DMS153 treated with DMSO at 0.1 percent for 48 hours (cell line): ENCODE measurements around the gene BMI1.

Source experiments
- DNase-seq: peaks from one replicate; lab custom pipeline; 2025; ENCODE audit not compliant: unreplicated experiment; lab: John Stamatoyannopoulos, UW

Gene BMI1

DNA sequence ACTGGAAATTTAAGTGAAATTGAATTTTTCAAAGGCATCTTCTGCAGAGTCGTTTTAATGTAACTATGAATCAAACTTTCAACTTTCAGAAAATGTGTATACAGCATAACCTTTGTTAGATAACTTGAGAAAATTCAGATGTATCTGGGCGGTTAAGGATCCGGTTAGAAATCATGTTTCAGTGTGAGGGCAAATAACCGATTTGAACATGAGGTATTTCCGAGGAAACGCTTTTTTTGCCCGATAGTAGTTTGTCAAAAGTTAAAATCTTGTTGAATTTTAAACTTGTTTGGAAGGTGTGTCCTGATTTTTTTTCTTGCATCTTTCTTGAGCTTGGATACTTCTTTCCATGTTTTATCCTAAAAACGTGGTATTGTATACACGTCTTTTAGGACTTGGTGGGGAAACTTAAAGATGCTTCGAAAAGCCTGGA, 1.3 kb upstream of the BMI1 start:
- no peak for DNase-seq

DNA sequence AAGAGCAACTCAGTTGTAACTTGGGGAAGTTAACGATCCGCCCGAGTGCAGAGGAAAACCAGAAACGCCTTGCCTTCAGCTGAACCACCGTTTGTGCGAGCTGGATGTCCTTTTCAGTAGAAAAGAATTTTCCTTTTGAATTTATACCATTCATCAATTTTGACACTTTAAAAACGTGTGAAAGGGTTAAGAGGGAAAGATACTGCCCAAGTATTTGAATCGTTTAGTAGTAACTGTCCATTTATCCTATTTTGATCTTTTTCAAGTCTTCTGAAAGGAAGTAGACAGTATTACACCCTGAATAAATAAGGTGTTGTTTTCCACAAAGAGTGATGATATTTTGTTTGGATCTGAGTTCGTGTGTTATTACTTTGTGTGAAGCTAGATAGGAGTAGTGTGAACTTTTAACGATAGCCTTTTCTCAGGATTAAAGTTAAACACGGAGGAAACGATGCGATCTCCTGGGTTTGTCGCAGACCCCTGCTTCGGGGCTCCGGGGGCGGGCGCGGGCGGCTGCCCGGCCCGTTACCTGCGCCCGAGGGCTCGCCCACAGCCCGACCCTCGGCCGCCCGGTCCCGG, 830 bp upstream of the BMI1 start:
- no peak for DNase-seq

DNA sequence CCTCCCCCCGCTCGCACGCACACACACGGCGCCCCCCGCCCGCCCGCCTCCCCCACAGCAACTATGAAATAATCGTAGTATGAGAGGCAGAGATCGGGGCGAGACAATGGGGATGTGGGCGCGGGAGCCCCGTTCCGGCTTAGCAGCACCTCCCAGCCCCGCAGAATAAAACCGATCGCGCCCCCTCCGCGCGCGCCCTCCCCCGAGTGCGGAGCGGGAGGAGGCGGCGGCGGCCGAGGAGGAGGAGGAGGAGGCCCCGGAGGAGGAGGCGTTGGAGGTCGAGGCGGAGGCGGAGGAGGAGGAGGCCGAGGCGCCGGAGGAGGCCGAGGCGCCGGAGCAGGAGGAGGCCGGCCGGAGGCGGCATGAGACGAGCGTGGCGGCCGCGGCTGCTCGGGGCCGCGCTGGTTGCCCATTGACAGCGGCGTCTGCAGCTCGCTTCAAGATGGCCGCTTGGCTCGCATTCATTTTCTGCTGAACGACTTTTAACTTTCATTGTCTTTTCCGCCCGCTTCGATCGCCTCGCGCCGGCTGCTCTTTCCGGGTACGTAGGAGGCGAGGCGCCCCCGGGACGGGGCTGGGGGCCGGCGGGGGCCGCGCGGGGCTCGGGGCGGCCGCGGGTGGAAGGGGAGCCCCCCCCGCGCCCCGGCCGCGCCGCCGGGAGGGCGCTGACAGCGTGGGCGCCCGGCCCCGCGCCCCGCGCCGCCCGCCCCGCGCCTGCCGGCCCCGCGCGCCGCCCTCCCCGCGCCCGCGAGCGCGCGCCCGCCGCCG, 441 bp downstream of the BMI1 start:
- no peak for DNase-seq

DNA sequence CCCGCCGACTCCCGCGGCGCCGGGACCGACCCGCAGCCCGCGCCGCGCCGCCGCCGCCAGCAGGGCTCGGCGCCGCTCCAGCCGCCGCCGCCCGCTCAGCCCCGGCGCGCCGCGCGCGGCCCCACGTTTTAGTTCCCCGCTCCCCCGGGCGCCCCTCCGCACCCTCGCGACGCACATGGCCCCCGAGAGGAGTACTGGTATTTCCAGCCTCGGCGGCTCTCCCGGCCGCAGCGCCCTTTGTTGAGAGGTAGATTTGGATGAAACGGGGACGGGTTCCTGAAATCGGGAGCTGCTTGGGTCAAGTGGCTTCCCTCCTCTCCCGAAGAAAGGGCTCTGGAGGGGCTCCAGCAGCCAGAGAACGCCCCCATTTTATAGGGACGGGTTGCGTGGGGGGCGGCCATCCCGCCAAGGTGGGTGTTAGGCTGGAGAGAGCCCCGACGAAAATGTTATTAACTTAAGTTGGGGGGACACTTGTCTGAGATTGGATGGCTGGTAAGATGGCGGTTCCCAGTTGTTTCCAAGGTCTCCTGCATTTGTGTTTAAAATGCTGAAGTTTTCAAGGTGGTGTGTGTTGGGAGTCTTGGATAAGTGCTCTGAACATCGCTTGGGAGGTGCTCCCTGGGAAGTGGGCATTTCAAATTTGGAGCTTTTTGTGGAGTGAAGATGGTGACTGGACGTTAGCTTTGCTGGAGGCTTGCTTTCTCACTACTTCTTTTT, 1.2 kb downstream of the BMI1 start:
- DNase-seq: no peak

DNA sequence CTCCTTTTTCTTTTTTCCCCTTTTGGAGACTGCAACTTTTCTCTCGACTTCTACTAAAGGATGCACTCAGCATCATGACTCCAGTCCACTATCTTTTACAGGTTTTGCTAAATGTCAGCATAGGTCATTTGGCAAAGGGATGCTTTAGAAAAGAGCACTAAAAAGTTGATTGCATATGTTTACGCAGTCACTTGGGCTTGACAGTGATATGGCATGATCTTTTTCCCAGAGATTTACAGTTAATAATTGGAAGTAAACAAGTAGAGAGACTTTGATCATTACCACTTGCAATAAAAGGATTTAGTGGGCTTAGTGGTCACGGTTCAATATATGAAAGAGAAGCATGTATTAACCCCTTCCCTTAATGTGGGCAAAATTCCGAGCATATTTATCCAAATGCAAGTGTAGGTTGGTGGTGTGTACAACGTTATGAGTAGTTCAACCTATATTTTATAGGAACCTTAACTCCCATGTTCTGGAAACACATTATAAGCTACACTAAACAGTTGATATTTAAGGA, 1.8 kb downstream of the BMI1 start:
- DNase-seq: no peak

DNA sequence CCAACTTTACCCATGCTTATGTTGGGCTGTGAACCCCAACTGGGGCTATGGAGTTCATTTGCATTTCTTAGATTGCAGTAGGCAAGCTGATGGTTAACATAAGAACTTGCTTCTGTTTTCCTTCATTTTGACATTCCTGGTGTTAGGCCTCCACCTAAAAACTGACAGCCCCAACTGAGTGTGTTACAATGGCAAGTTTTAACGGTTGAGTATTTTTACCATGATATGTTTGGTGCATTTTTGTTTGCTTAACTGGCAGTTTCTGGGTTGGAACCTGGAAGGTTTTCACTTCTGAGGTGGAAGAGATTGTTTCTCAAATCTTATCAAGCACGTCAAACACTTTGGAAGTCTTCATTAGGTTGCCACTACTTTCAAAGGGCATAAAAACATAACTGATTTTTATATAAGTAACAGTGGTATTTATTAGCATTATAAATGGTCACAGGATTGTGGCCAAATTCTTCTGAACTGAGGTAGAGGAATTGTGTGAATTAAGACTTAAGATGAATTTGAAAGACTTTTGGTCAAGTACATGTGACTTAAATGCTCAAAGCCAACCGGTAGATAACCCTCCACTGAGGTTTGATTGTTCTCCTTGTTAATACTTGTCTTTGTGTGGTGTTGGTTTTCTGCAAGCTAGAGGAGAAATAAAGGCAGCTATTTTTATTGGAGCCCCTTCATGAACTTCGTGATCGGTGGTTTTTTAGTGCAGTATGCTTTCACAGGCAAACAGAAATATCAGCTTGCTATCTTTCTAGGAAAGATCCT, 2.8 kb downstream of the BMI1 start:
- DNase-seq: no peak

DNA sequence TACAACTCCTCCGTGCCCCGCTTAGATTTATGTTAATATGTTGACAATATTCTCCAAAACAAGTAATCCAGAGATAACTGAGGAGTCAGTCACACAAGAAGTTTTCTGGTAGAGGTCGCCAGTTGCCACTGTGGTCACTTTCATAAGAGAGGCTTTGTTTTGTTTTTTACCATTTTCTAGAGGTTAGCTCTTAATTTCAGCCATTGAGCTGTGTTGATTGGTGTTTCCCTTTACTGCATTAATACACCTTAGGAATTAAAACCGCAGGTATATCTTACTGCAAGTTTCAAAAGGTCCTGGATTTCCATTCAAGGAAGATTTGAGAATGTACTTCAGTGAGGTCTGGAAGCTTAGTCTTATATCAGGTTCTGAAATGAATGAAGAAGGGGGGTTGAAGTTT, 3.5 kb downstream of the BMI1 start:
- no peak for DNase-seq

DNA sequence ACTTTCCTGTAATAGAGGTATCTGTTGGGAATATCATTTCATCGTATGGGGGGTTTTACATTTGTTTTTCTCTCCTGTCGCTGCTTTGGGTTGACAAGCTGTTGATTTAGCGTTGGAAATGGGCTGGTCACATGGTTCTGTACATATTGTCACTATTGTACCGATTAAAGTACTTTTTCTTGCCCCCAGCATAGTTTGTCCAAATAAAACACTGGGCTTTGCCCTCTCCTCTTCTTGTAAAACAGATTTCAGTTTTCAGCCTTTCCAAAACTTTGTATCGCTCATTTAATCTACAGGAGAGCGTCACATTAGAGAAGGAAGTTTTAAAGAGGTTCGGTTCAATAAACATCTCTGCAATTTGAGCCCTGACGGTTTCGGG, 4.0 kb downstream of the BMI1 start:
- no peak for DNase-seq

DNA sequence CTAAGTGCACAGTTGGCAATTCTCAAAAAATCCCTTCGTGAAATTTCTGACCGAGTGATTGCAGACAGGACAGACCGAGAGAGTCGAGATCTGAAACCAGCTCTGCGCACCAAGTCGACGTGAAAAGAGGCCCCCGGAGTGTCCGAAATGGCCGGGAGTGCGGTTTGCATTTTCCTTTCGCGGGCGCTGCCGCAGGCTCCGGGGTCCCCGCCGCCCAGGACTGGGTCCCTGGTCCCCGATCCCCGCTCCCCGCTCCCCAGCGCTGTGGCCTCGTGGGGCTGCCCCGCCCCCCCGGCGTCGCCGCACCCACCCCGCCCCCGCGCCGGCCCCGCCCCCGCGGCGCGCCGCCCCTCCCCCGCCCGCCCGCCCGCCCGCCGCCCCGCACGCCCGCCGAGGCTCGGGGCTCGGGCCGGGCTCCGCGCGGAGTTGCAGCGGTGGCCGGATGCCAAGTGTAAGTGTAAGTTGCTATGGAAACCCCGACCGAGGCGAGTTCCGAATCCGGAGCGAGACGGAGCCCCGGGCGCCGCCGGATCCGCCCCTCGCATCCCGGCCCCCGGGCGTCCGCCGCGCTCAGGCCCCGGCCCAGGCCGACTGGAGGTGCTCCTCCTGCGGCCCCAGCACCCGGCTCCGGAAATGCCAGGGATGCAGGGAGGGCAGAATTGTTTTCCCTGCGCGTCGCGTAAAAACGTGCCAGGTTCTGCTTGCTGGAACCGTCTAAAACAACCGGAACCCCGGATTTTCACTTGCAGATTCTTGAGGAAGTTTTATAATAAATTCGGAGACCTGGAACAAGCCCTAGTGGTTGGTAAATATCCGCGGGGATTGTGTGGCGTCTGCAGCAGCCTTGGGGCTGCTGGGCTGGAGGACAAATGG, 4.6 kb downstream of the BMI1 start:
- peak; percentile 50 for DNase-seq

DNA sequence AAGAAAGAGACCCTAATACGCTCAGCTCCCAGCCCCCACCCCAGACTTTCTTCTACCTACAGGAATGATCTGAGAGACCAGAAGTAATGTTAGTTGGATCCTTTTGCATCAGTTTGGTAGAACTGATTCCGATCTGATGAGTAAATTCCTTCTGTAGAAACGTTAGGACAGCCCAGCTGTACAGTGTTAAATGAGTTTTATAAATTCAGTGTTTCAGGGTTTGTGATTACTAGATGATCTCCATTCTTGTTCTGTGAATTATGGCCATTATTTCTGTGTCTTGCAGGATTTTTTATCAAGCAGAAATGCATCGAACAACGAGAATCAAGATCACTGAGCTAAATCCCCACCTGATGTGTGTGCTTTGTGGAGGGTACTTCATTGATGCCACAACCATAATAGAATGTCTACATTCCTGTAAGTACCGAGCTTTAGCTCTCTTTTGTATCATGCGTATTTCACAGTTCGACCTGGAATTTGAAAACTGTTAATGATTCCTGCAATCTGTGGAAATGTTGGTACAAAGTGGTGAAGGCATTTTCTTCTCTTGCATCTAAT, 5.3 kb downstream of the BMI1 start:
- no peak for DNase-seq

DNA sequence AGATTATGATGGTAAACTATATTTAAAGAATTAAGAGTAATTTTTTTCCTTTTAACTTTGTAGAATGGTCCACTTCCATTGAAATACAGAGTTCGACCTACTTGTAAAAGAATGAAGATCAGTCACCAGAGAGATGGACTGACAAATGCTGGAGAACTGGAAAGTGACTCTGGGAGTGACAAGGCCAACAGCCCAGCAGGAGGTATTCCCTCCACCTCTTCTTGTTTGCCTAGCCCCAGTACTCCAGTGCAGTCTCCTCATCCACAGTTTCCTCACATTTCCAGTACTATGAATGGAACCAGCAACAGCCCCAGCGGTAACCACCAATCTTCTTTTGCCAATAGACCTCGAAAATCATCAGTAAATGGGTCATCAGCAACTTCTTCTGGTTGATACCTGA, 8.3 kb downstream of the BMI1 start:
- DNase-seq: no peak

DNA sequence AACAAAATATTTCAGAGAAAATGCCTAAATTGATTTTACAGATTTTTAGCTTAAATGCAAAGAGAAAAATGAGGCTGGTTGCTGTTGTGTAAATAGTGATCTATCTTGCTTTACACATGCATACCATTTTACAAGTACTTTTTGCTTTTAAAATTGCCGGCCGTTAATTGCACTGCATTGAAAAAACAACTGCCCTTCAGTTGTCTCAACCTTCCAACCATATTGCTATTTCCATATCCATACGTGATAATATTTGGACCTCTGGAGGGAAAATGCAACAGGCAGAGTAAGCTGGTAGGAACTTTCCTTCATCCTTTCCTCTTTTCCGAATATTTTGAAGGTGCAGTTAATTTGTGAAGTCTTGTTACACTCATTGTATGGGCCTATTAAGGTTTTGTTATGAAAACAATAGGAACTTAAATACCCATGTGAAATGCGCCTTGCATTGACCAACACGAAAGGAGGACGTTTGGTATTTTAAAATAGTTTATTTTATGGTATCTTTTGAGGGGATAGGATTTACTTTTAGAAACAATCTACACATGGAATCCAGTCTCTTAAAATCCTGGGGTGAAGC, 11.3 kb downstream of the BMI1 start:
- DNase-seq: no peak

DNA sequence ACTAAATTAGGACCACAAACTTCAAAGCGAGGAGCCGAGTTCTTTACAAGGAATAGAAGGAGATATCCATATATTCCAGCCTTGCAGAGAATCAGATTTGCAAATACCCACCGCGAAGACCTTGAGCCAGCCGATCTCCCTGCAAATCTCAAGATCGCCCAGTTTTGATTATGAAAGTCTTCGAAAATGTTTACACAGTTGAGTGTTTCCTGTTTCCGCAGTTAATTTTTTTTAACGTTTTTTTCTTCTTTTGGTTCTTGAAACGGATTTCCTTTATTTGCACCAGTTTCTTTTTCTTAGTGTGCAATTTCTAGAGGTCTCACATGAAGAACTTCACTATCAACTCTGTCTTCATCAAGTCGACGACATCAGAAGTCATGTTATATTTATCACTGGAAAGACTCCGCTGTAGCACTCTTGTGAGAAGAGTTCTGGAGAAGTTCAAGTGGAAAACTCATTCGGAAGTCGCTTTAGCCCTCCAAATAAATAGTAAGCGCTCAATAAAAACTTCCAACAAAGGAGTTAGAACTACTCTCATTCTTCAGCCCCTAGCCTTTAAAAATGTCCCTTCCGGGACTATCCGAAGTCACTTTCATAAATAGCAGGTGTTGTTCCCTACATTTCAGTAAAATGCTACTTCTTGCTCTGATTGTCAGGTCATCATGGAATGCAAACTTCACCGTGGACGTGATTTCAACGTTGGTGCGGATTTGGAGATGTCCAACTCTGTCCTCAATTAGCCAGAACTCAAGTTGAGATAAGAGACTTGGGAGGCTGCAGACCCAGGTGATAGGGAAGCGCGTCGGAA, 12.5 kb downstream of the BMI1 start:
- DNase-seq: no peak

DNA sequence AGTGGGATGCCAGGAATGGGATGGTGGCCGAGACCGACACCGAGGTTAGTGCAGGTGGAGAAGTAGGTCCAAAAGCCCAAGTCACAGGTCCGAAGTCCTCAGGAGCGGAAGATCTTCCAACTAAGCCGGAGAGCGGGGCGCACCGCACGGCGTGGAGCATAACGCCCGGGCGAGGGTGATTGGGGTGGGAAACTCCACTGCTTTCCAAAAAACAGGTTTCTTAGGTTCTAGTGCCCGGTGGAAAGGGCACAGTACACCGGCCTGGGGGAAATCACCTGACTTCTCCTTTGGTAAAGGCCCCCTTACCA, 13.0 kb downstream of the BMI1 start:
- no peak for DNase-seq

DNA sequence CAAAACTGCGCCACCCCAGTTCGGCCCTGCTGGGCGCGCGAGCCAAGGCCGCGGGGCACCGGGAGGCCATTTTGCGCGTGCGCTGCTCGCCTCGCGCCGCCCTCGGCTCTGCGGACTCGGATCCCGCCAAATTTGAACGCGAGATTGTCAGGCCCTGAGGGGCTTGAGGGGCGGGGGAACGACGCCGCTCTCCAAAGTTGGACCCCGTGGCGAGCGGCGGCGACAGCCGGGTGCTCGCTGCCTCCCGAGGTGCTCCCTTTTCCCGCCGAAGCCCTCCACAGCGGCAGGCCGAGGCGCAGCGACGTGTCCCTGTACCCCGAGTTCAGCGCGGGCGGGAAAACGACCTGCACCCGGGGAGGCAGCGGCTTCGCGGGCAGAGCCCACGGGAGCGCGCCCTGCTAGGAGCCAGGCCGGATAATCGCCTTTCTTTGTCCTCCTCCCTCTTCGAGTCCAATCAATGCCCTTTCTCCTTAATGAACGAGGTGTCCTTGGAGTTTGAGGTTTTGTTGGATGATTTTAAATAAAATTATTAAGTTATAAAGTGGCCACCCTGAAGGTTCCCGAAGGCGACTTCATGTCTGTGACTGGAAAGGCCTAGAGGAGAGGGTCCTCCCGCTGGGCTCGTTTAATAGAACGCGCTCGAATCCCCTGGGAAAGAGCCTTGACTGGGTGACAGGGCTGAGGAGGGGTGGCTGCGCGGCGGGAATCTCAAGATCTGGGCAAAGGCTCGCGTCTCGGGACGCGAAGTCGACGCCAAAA, 13.7 kb downstream of the BMI1 start:
- no peak for DNase-seq

DNA sequence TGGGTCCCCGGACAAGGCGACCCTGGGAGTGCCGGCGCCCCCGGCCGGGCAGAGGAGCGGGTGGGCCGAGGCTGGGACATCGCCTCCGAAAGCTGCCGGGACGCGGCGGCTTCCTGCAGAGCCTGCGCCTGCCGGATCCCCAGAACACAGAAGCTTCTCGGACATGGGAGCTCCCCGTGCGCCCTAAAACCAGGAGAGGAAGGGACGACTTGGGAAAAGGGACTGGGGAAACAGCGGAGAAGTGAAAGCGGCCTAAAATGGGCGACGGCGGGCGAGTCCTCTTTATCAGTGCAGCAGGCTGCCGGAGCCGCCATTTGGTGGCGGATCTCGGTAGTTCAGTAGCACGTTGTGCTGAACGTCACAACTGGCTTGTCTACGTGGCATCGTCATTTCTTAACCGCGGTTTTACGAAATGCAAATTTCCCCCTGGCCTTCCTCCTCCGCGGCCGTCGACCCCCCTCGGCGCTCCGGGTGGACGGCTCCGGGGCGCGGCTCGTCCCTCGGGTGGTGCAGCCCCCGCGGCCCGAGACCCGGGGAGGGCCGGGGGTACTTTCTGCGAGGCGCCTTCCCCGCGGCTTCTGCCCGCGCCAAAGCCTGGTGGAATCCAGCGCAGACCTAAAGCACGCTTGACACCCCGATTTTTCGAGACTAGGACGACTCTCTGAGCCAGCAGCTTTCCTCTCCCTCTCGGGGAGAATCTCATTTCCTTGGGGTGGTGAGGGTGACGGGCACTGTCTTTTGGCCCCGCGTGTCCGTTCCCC, 14.5 kb downstream of the BMI1 start:
- no peak for DNase-seq

DNA sequence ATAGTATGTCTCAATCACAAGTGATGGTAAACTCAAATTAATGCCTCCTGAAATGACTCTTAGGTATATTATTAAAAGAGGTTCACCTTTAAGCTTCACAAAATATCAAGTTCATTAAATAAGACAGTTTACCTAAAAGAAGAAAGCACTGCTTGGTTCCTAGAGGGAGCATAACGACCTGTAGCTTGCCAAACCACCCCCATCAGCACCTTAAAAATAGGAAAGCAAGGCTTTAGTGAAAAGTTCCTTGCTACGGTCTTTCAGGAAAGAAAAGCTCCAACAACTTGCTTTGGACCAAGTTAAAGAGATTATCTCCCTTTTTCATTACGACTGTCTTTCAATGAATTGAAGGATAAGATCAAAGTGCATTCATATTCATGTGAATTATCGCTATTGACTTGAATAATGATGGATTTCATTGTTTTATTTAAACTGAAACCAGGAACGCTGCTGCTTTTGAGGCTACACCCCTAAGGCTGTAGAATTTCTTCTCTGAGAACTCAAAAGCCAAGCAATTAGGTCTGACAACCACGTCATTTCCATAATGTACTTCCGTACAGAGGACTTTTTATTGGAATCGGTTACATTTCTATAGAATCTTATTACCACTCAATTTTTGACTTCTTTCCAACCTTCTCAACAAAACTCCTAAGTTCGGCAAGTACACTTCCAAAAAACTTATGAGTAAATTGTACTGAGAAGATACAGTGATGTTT, 17.4 kb downstream of the BMI1 start:
- DNase-seq: no peak
